Left lung (tissue), 10 donors: Measurements from ENCODE around the gene DLAT. TPM values are rescaled to one million over a fixed set of nuclear protein-coding genes. Genes with fewer than 3 reads are reported as not detected.

Source experiments
- ATAC-seq: fragments of 200-7000 bp; cut with Tn5 transposase; one replicate; pipeline ENCODE4 v1.9.1; 2020; ENCODE audit warnings: moderate library complexity
- DNase-seq, 4 donors: peaks; one replicate each; pipeline ENCODE4 v3.0.0-alpha.2; 2013 to 2020
- H3K27ac ChIP-seq, 2 donors: fragments of 200-600 bp; sonication (generic) in 1 of 2; one replicate each; pipeline versions ENCODE4 v1.5.0 to v1.8.0; 2020 to 2021
- H3K27me3 ChIP-seq, 2 donors: fragments of 200-600 bp; sonication (generic) in 1 of 2; one replicate each; pipeline versions ENCODE4 v1.5.0 to v1.8.0; 2020 to 2021
- H3K36me3 ChIP-seq, 2 donors: fragments of 200-600 bp; sonication (generic) in 1 of 2; one replicate each; pipeline versions ENCODE4 v1.5.0 to v1.8.0; 2020 to 2021
- H3K4me1 ChIP-seq, 2 donors: fragments of 200-600 bp; one replicate each; pipeline ENCODE4 v1.8.0; 2021
- H3K4me3 ChIP-seq, 2 donors: fragments of 200-600 bp; sonication (generic) in 1 of 2; one replicate each; pipeline versions ENCODE4 v1.5.0 to v1.8.0; 2020 to 2021; ENCODE audit warnings: mild to moderate bottlenecking in 1 of 2
- H3K9me3 ChIP-seq, 2 donors: fragments of 200-600 bp; sonication (generic) in 1 of 2; one replicate each; pipeline versions ENCODE4 v1.5.0 to v1.8.0; 2020 to 2021
- CTCF ChIP-seq, 2 donors: fragments of 200-600 bp; sonication (generic) in 1 of 2; IDR thresholded peaks; one replicate each; pipeline versions ENCODE4 v1.5.0 to v1.8.0; 2021; ENCODE audit warnings: antibody characterized with exemption in 2 of 2
- intact Hi-C, 2 donors: fragments of 100-400 bp; cut with DNase I; formaldehyde crosslinking; loops; one replicate each; pipeline versions ENCODE4 v1.11.2 to v1.14.2; 2022
- polyA plus RNA-seq, 6 donors: library from polyadenylated mRNA; unstranded; fragments of 120-200 nt; gene quantifications; one replicate each; pipeline ENCODE4 v1.2.1, GENCODE V29; 2013; ENCODE audit not compliant: insufficient read length in 6 of 6
- total RNA-seq, 2 donors: library from RNA; stranded (reverse); fragmentation: NEBNext Ultra II Directional; extraction: Animal tissue kit (Norgen Biotek cat#: 25700); gene quantifications; one replicate each; pipeline ENCODE4 v1.2.1, GENCODE V29; 2021
- donor health status: DM: no; HTN: yes; CAD: no.
- donor health status: DM: no; HTN: no; CAD: no.

The DLAT gene
- total and polyA plus RNA-seq, 8 donors = 29.8 to 40.1 (median 33.8) TPM

- intact Hi-C loops = no loop called here
- no peak overlapping the region for H3K27ac ChIP-seq
Measured at GRCh38 chr11:112013497-112014164, 11.6 kb upstream of the DLAT start.

GRCh38 chr11:112016088-112016764, 9.0 kb upstream of the DLAT start:
- Histone ChIP-seq H3K36me3 (no peaks in the 10 kb centered on the region), H3K4me1 (no peaks in the 10 kb centered on the region), H3K27me3 (no peaks in the 10 kb centered on the region), H3K4me3 (no peak overlapping the region), H3K27ac (no peak overlapping the region), H3K9me3 (no peaks in the 10 kb centered on the region)
- DNase-seq (no peak), ATAC-seq (no peak)
- no peak for TF ChIP-seq CTCF (IDR thresholded peaks at IDR 0.05)
- intact Hi-C loops = no loop called here

More at GRCh38 chr11:112013497-112014164, 11.6 kb upstream of the DLAT start:
- Histone ChIP-seq H3K9me3 (no peaks in the 10 kb centered on the region), H3K36me3 (no peaks in the 10 kb centered on the region), H3K4me3 (no peak overlapping the region), H3K27me3 (no peaks in the 10 kb centered on the region), H3K4me1 (no peaks in the 10 kb centered on the region)
- ATAC-seq (no peak), DNase-seq (no peak)
- no peak for TF ChIP-seq CTCF (IDR thresholded peaks at IDR 0.05)

GRCh38 chr11:112016765-112017376, 8.3 kb upstream of the DLAT start:
- TF ChIP-seq CTCF (IDR thresholded peaks at IDR 0.05) = no peak
- Histone ChIP-seq H3K27me3 (no peaks in the 10 kb centered on the region), H3K36me3 (no peaks in the 10 kb centered on the region), H3K4me1 (no peaks in the 10 kb centered on the region), H3K27ac (no peak overlapping the region), H3K4me3 (no peak overlapping the region), H3K9me3 (no peaks in the 10 kb centered on the region)
- DNase-seq (no peak), ATAC-seq (no peak)
- intact Hi-C loops = no loop called here

- TF ChIP-seq CTCF (IDR thresholded peaks at IDR 0.05) = no peak
Measured at GRCh38 chr11:112017538-112017937, 7.7 kb upstream of the DLAT start.

GRCh38 chr11:112019066-112019465, 6.1 kb upstream of the DLAT start:
- no peaks in the 10 kb centered on the region for H3K36me3 ChIP-seq
- H3K4me3 ChIP-seq = no peak overlapping the region
- DNase-seq (no peak), ATAC-seq (no peak)
- no peaks in the 10 kb centered on the region for H3K9me3 ChIP-seq
- intact Hi-C loops = no loop called here
- no peak for TF ChIP-seq CTCF (IDR thresholded peaks at IDR 0.05)
- no peak overlapping the region for H3K27ac ChIP-seq
- no peaks in the 10 kb centered on the region for H3K27me3 ChIP-seq
- H3K4me1 ChIP-seq = peaks cover 0 to 5% of the 10 kb centered on the region in 2 donors

More at GRCh38 chr11:112017538-112017937, 7.7 kb upstream of the DLAT start:
- Histone ChIP-seq H3K9me3 (no peaks in the 10 kb centered on the region), H3K36me3 (no peaks in the 10 kb centered on the region), H3K4me1 (no peaks in the 10 kb centered on the region), H3K27me3 (no peaks in the 10 kb centered on the region), H3K4me3 (no peak overlapping the region), H3K27ac (no peak overlapping the region)
- ATAC-seq = no peak
- DNase-seq = no peak
- intact Hi-C loops = no loop called here
